T-helper 9 cell (primary cell): ENCODE data around the gene LTBP1.

Experiments
- DNase-seq: peaks from one replicate; pipeline ENCODE4 v3.0.0-alpha.2; 2020

Gene LTBP1

GRCh38 chr2:33207151-33207740, 260.5 kb downstream of the LTBP1 start:
- DNase-seq, result no peak

GRCh38 chr2:33208400-33208799, 261.6 kb downstream of the LTBP1 start:
- DNase-seq, result peak; percentile 0

GRCh38 chr2:33209976-33210375, 263.2 kb downstream of the LTBP1 start:
- no peak for DNase-seq

GRCh38 chr2:33210626-33211025, 263.9 kb downstream of the LTBP1 start:
- no peak for DNase-seq

GRCh38 chr2:33212151-33212550, 265.4 kb downstream of the LTBP1 start:
- no peak for DNase-seq

GRCh38 chr2:33213244-33213643, 266.5 kb downstream of the LTBP1 start:
- no peak for DNase-seq

GRCh38 chr2:33213648-33214047, 266.9 kb downstream of the LTBP1 start:
- no peak for DNase-seq

GRCh38 chr2:33214436-33214835, 267.7 kb downstream of the LTBP1 start:
- DNase-seq, result no peak

- DNase-seq, result no peak
These were observed 268.1 kb downstream of the LTBP1 start for GRCh38 chr2:33214857-33215256.

GRCh38 chr2:33215299-33215698, 268.5 kb downstream of the LTBP1 start:
- DNase-seq, result no peak

- no peak for DNase-seq
These were observed 269.2 kb downstream of the LTBP1 start for GRCh38 chr2:33215983-33216382.

GRCh38 chr2:33216508-33217182, 269.9 kb downstream of the LTBP1 start:
- DNase-seq, result no peak

- no peak for DNase-seq
These were observed 270.7 kb downstream of the LTBP1 start for GRCh38 chr2:33217406-33217805.

- DNase-seq, result no peak
These were observed 272.4 kb downstream of the LTBP1 start for GRCh38 chr2:33219114-33219513.

GRCh38 chr2:33219850-33220275, 273.1 kb downstream of the LTBP1 start:
- no peak for DNase-seq

- DNase-seq, result no peak
These were observed 273.8 kb downstream of the LTBP1 start for GRCh38 chr2:33220533-33220932.

- DNase-seq, result no peak
These were observed 274.5 kb downstream of the LTBP1 start for GRCh38 chr2:33221046-33221784.

GRCh38 chr2:33222309-33222708, 275.6 kb downstream of the LTBP1 start:
- no peak for DNase-seq

GRCh38 chr2:33223856-33224255, 277.1 kb downstream of the LTBP1 start:
- DNase-seq, result no peak

- DNase-seq, result no peak
These were observed 278.6 kb downstream of the LTBP1 start for GRCh38 chr2:33225350-33225749.

- no peak for DNase-seq
These were observed 279.8 kb downstream of the LTBP1 start for GRCh38 chr2:33226546-33226945.

GRCh38 chr2:33229646-33230045, 282.9 kb downstream of the LTBP1 start:
- DNase-seq, result no peak

- no peak for DNase-seq
These were observed 283.4 kb downstream of the LTBP1 start for GRCh38 chr2:33230195-33230594.

- no peak for DNase-seq
These were observed 284.1 kb downstream of the LTBP1 start for GRCh38 chr2:33230842-33231241.
